Measurements from ENCODE around the gene SHC1.

DNA sequence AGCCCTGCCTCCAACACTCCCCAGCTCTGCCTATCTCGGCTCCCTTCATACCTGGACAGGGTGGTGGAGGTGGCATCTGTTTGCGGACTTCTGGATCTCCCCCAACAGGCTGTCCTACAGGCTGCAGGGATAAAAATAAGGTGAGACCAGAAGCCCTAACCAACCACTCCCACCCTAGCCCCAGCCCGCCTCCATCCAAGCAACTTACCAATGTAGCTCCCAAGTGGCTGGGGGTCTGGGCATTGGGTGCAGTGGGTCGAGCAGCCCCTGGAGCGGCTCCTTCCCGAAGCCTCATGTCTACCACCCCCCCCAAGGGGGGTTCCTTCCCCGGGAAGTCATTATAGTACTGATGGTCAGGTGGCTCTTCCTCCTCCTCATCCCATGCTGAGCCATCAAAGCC, 4.4 kb downstream of the SHC1 start:
- no peak for TF ChIP-seq ZNF274 (IDR thresholded peaks at IDR 0.05; ENCODE audit: low read depth, low read length)
- TF ChIP-seq YY1 (IDR thresholded peaks at IDR 0.05; ENCODE audit: insufficient read depth, insufficient read length), result no peak
- no peak for TF ChIP-seq SUZ12 (IDR thresholded peaks at IDR 0.05; ENCODE audit: extremely low read depth, insufficient read depth, insufficient read length)
